HepG2 (cell line): ENCODE measurements around the gene PSMC3IP. TPM values are rescaled to one million over a fixed set of nuclear protein-coding genes. Genes with fewer than 3 reads are reported as not detected.

Experiments
- ADNP ChIP-seq: sonication (generic); formaldehyde crosslinking; IDR thresholded peaks from 2 replicates; pipeline ENCODE4 v1.4.0; 2020; ENCODE audit warnings: missing genetic modification reagents
- DRAP1 ChIP-seq: IDR thresholded peaks from 2 replicates; pipeline ENCODE4 v1.6.1; 2016; ENCODE audit warnings: missing genetic modification reagents, missing compliant biosample characterization
- HIC2 ChIP-seq: sonication (generic); formaldehyde crosslinking; IDR thresholded peaks from 2 replicates; pipeline ENCODE4 v1.9.0; 2022; ENCODE audit warnings: low read depth, missing genetic modification reagents
- ISL2 ChIP-seq: sonication (generic); formaldehyde crosslinking; IDR thresholded peaks from 2 replicates; pipeline ENCODE4 v1.5.0; 2020; ENCODE audit warnings: missing genetic modification reagents
- KIAA2018 ChIP-seq: sonication (generic); formaldehyde crosslinking; IDR thresholded peaks from 2 replicates; pipeline ENCODE4 v1.5.0; 2020; ENCODE audit warnings: mild to moderate bottlenecking, missing genetic modification reagents, borderline replicate concordance
- MAFG ChIP-seq: sonication (generic); formaldehyde crosslinking; IDR thresholded peaks from 2 replicates; pipeline ENCODE4 v1.5.1; 2020; ENCODE audit warnings: mild to moderate bottlenecking, missing genetic modification reagents
- MYPOP ChIP-seq: sonication (generic); formaldehyde crosslinking; IDR thresholded peaks from 2 replicates; pipeline ENCODE4 v1.8.1; 2023; ENCODE audit warnings: mild to moderate bottlenecking, moderate library complexity, missing genetic modification reagents
- NCOR1 ChIP-seq: fragments of 200-600 bp; sonication (generic); IDR thresholded peaks from 2 replicates; pipeline ENCODE4 v1.7.0; 2017; ENCODE audit warnings: antibody characterized with exemption, low read length, borderline replicate concordance
- POLR2A ChIP-seq, 2 experiments: IDR thresholded peaks; 2 replicates each; pipeline ENCODE4 v1.6.1; 2011; ENCODE audit warnings: low read depth in 2 of 2, low read length in 2 of 2, mild to moderate bottlenecking in 1 of 2, moderate library complexity in 1 of 2; ENCODE audit not compliant: insufficient read depth in 1 of 2
- RNF219 ChIP-seq: sonication (generic); formaldehyde crosslinking; IDR thresholded peaks from 2 replicates; pipeline ENCODE4 v1.5.0; 2020; ENCODE audit warnings: mild to moderate bottlenecking, missing genetic modification reagents
- SOX13 ChIP-seq, 3 experiments: fragments of 450-650 bp in 1 of 3; sonication (generic) in 1 of 3; formaldehyde crosslinking in 1 of 3; IDR thresholded peaks in 2 of 3; conservative IDR thresholded peaks in 1 of 3; 2 replicates each; pipeline versions ENCODE4 v1.5.0 to v1.6.1; 2016 to 2020; ENCODE audit warnings: antibody characterized with exemption in 1 of 3, mild to moderate bottlenecking in 1 of 3, missing compliant biosample characterization in 1 of 3, missing genetic modification reagents in 1 of 3, moderate library complexity in 1 of 3
- SRSF1 ChIP-seq: fragments of 200-400 bp; formaldehyde crosslinking; optimal IDR thresholded peaks from 2 replicates; pipeline ENCODE3; 2017; ENCODE audit warnings: mild to moderate bottlenecking, low read depth, low read length, moderate library complexity
- ZNF3 ChIP-seq: IDR thresholded peaks from 2 replicates; pipeline ENCODE4 v1.7.0; 2017; ENCODE audit warnings: inconsistent platforms
- ZNF383 ChIP-seq: sonication (generic); formaldehyde crosslinking; IDR thresholded peaks from 2 replicates; pipeline ENCODE4 v1.4.0; 2020; ENCODE audit warnings: missing genetic modification reagents, mild to moderate bottlenecking, borderline replicate concordance
- polyA plus RNA-seq, 8 experiments: library from polyadenylated mRNA; depleted of rRNA in 3 of 8; stranded (reverse) in 7 of 8; unstranded in 1 of 8; fragments of >200 nt; fragmentation: Illumina TruSeq in 4 of 8; extraction: Trizol in 4 of 8; gene quantifications; 2 replicates each; pipeline versions ENCODE4 v1.2.1 to v1.2.3, GENCODE V29; 2011 to 2016; ENCODE audit warnings: low read depth in 4 of 8, missing spikeins in 1 of 8, mixed read lengths in 1 of 8; ENCODE audit not compliant: insufficient read depth in 1 of 8
- total RNA-seq, 5 experiments: library from RNA; depleted of rRNA; stranded (reverse); fragments of >200 nt; fragmentation: Illumina TruSeq; extraction: Trizol; gene quantifications; 2 replicates each; pipeline ENCODE4 v1.2.3, GENCODE V29; 2016; ENCODE audit warnings: low read depth in 1 of 5

The PSMC3IP gene
- total and polyA plus RNA-seq, 2 of the 13 experiments (the other 11 are each of a cell fraction or from before 2014, with no cell fraction given): 6.5 to 22.4 TPM

- no peak for TF ChIP-seq KIAA2018 (CRISPR knock-in tag)
- peak; percentile 12; the same call in 1 of the 2 replicates for TF ChIP-seq ZNF383 (CRISPR knock-in tag)
- 0 out of 2 replicates have a peak, but pooled peaks have one; percentile 15 for TF ChIP-seq NCOR1
- no peak for TF ChIP-seq MAFG (CRISPR knock-in tag)
- TF ChIP-seq DRAP1 (CRISPR knock-in tag): peak; percentile 74; the same call in 1 of the 2 replicates
- no peak for TF ChIP-seq HIC2 (CRISPR knock-in tag)
- TF ChIP-seq SOX13 (IDR thresholded peaks at IDR 0.05): no peak
- peak in 1 of 2 experiments; percentile 39; a peak in 1 of 4 replicates for TF ChIP-seq SOX13 (CRISPR knock-in tag; conservative IDR thresholded peaks at IDR 0.05 in 1 of 2, IDR thresholded peaks at IDR 0.05 in 1 of 2)
- no peak; the same call in 1 of the 2 replicates for TF ChIP-seq ISL2 (CRISPR knock-in tag)
- TF ChIP-seq POLR2A (IDR thresholded peaks at IDR 0.05; ENCODE audit: insufficient read depth in 1 of 2, low read depth in 2 of 2, low read length in 2 of 2): peak; percentile 90 to 94
- TF ChIP-seq SRSF1: no peak
- no peak for TF ChIP-seq ADNP (CRISPR knock-in tag)
- TF ChIP-seq RNF219 (CRISPR knock-in tag): no peak
- TF ChIP-seq ZNF3 (CRISPR knock-in tag): no peak
- peak; percentile 95 for TF ChIP-seq MYPOP (CRISPR knock-in tag)
Observed at GRCh38 chr17:42577532-42578281, at the start of gene PSMC3IP (continued).
